HG03196 (cell line): ENCODE results near the gene NR3C1.
A peak's percentile ranks its signal among the peaks of the same experiment; 100 is the strongest.

Experiments
- ATAC-seq: cut with Tn5 transposase; IDR thresholded peaks from one replicate; pipeline ENCODE4 v1.9.1; 2021; ENCODE audit not compliant: unreplicated experiment

NR3C1 gene

GRCh38 chr5:143267186-143267585 lies 136.3 kb downstream of the NR3C1 start:
- ATAC-seq, result no peak

DNA sequence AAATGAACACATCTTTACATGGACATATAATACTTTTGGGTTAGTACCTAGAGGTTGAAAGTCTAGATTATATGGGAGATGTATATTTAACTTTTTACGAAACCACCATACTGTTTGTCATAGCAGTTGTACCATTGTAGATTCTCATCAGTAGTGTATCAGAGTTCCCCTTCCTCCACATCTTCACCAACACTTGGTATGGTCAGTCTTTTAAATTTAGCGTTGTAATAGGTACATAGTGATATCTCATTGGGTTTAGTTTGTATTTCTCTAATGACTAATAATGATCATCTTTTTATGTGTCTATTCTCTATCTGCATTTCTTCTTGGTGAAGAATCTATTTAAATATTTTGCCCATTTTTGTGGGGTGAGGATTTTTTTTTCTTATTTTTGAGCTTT lies 137.5 kb downstream of the NR3C1 start:
- no peak for ATAC-seq

DNA sequence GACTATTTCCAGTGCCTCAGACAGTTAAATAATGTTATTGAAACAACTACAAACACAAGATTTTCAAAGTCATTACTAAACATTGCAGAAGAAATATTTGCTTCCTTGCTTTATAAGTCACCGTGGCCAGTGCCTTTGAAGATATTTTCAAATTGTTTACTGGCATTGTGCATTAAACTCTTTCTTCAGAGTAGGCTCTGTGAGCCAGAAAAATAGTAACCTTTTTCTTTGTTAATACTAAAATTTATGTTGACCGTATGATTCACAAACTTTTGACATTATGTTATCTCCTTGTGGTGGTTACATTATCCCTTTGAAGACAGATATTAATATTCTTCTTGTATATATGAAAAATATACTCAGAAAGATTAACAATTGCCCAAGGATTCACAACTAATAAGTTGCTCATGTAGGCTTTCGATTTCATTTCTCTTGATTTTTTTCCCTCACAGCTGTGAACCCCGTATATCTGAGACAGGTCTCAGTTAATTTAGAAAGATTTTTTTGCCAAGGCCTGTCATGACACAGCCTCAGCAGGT lies 140.1 kb downstream of the NR3C1 start:
- no peak for ATAC-seq

- peak; percentile 79 for ATAC-seq
Observed at GRCh38 chr5:143262393-143263174, 140.9 kb downstream of the NR3C1 start.

GRCh38 chr5:143261748-143262392 lies 141.6 kb downstream of the NR3C1 start:
- ATAC-seq, result no peak

DNA sequence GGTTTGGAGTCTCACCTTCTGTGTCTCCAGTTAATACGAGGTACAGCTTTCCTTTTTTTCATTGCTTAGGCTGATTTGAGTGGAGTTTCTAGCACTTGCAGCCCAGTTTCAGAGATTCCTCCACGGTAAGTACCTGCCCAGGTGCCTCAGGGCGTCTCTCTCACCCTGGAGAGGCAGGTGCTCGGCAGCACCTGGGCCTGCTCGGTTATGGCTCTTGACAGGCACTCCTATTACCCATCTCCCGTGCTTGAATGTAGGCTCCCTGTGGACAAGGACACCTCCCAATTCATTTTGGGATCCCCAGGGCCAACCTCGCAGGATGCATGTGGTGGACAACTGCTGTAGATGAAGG lies 144.3 kb downstream of the NR3C1 start:
- ATAC-seq, result no peak

DNA sequence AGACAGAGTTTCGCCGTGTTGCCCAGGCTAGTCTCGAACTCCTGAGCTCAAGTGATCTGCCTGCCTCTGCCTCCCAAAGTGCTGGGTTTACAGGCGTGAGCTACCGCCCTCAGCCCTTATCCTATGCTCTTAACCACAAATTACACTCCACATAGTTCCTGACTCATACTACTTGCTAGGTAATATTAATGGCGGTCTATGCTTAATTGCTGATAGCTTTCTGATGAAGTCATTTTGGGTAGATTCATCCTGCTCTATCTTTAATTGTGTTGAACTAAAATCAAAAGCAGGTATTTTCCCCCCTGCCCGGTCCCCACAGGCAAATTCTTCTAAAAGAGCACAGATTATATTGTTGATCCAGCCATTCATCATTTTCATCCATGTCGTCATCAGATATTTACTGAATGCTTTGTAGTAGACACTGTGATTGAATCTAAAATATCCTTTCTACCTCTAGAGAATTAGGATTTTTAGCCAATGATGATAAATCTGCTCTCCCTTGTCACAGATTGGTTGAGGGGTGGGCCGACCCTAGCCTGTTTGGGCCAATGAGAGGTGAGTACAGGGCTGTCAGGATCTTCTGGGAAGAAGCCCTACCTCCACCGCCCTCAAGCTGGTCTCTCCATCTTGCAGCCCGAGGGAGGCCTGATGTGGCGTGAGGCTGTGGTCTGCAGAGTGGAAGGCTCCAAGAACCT lies 144.8 kb downstream of the NR3C1 start:
- no peak for ATAC-seq

GRCh38 chr5:143254819-143255218 lies 148.7 kb downstream of the NR3C1 start:
- ATAC-seq, result no peak

DNA sequence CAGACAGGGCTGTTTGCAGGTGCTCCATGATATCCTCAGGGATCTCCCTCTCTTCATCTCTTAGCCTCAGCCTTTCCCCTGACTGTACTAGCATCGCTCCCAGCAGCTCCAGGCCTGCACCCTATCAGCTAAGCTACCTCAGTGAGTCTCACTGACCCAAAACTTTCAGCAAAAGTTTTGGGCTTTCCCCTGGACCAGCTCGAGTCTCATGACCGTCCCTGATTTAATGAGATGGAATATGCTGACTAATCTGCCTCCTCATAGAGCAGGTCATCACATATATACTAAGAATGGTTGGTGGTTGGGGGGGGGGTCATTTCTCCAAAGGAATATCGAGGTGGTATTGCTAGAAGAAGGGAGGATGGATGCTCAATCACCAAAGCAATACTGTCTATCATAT lies 151.5 kb downstream of the NR3C1 start:
- ATAC-seq, result no peak

GRCh38 chr5:143251190-143251589 lies 152.3 kb downstream of the NR3C1 start:
- peak; percentile 48 for ATAC-seq

- ATAC-seq, result no peak
Observed at GRCh38 chr5:143249851-143250250, 153.6 kb downstream of the NR3C1 start.

- no peak for ATAC-seq
Observed at GRCh38 chr5:143248822-143249579, 154.5 kb downstream of the NR3C1 start.

DNA sequence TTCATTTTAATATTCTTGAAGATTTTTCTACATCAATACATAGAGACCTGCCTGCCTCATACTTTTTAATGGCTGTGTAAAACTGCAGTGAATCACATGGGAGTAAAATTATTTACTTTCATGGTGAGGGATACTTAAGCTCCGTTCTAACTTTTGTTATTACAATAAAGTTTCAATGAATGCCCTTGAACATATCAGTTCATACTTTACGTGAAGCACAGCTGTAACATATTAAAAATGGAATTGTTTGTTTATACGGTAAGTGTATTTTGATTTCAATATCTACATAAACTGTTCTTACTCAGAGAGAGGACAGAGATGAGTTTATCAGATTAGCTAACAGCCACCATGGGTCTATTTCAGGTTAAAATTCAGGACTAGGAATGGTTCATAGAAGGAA lies 155.1 kb downstream of the NR3C1 start:
- no peak for ATAC-seq

DNA sequence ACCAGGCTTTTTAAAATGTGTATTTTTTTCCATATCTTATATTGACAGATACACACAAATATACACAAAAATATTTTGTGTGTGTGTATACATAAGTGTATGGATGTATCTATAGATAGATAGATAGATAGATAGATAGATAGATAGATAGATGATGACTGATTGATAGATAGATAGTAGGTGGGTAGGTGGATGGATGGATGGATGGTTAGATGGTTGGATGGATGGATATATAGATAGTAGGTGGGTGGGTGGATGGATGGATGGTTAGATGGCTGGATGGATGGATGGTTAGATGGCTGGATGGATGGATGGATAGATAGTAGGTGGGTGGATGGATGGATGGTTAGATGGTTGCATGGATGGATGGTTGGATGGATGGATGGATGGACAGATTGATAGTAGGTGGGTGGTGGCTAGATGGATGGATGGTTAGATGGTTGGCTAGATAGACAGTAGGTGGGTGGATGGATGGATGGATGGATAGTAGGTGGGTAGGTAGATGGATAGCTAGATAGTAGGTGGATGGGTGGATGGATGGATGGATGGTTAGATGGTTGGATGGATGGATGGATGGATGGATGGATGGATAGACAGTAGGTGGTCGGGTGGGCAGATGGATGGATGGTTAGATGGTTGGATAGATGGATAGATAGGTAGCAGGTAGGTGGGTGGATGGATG lies 156.2 kb downstream of the NR3C1 start:
- ATAC-seq, result no peak

DNA sequence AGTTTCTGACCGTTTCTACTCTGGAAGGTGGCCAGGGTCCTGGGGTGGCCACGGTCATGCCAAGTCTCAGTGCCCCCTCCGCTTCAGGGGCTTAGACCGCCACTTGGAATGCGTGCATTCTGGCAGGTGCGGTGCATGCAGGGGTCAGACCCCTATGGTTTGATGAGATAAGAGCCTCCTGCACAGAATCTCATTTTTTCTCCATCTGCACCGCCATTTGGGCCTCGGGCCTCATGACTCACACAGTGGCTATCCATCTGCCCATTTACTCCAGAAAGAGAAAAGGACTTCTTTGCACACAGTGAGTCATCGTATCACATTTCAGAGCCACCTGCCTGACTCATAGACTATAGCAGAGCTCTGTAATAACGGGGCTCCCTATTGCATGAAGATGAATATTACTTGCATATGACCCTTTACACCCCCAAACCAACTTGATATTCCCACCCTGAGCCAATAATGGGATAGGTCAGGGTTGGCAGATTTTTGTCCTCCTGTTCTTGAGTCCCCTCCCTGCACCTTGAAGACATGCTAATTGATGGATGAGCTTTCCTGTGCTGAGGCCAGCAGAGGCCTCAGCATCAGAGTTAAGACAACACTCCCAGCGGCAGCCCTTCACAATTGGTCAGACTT lies 157.4 kb downstream of the NR3C1 start:
- ATAC-seq, result no peak

DNA sequence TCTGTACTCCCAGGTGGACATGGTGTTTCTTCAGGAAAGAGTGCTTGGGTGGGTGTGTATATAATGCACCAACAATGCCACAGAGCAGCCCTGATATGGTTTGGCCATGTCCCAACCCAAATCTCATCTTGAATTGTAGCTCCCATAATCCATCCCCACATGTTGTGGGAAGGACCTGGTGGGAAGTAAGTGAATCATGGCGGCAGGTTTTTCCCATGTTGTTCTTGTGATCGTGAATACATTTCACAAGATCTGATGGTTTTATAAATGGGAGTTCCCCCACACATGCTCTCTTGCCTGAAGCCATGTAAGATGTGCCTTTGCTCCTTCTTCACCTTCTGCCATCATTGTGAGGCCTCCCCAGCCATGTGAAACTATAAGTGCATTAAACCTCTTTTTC lies 158.5 kb downstream of the NR3C1 start:
- ATAC-seq, result no peak

- no peak for ATAC-seq
Observed at GRCh38 chr5:143244000-143244736, 159.3 kb downstream of the NR3C1 start.

- no peak for ATAC-seq
Observed at GRCh38 chr5:143243103-143243502, 160.4 kb downstream of the NR3C1 start.

DNA sequence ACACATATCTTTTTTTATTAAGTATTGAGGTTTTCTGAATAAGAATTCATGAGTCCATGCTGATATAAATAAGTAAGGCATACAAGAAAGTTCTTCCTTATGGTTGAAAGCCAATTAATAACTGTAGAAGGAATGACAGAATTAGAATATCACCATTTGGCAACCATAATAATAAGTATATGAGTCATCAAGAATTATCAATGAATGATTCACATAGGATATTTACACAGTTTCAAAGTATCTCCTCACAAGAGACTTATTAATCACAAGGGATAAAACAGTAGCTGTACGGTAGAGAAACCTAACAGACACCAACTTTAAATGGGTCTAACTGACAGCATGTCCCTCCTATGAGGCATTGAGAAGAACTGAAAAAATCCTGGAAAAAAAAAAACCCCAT lies 161.6 kb downstream of the NR3C1 start:
- ATAC-seq, result no peak
